NCI-H774 (cell line): ENCODE results near the gene RPL5.
"Not testable (repeated sequence)": the region's sequence is repeated elsewhere in the genome, so short reads cannot be mapped to it uniquely, and the experiment has no call there.

Source experiments
- DNase-seq: peaks from one replicate; lab custom pipeline; 2025; lab: John Stamatoyannopoulos, UW

The RPL5 gene

DNA sequence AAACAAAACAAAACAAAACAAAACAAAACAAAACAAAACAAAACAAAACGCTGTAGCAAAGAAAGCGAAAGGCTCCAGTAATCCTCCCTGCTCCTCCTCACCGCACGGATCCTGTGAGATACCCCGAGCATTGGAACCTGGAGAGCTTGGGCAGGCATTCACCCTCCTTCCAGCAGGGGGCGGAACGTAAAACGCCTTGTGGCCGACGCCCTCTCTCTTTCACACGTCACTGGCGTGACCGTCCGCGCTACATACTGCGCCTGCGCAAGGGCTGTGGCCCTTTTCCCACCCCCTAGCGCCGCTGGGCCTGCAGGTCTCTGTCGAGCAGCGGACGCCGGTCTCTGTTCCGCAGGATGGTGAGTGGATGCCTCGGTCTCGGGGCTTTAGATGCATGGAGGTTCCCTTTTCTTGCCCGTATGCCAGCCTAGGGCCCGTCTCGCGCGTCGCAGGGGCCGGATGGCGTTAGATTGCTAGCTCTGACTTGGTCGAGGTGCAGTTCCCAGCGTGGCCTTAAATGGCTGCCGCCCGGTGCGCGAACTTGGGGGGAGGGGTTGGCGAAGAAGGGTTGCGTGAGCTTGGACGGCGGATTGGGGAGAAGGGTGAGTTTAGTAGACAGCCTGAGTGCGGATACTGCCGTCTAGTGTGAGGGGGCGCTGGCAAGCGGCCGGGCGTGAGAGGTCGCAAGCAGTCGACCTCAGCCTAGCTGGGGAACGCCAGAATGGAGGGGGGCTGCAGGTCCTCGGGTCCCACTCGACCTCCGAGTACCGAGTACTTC, at the start of gene RPL5:
Gene RPL5 (plus strand): TSS at position 279 of the 775 bp plus-strand sequence. CDS start 75 bp downstream, at position 354.
- DNase-seq = peak; percentile 96

DNA sequence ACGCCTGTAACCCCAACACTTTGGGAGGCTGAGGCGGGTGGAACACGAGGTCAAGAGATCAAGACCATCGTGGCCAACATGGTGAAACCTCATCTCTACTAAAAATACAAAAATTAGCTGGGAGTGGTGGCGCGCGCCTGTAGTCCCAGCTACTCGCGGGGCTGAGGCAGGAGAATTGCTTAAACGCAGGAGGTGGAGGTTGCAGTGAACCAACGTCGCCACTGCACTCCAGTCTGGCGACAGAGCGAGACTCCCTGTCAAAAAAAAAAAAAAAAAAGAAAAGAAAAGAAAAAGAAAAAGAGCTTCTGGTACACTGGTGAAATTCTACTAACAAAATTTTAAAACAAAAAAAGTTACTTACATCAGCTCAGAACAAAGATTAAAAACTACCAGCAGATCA, 48.3 kb upstream of the RPL5 start:
- DNase-seq = not testable (repeated sequence)

DNA sequence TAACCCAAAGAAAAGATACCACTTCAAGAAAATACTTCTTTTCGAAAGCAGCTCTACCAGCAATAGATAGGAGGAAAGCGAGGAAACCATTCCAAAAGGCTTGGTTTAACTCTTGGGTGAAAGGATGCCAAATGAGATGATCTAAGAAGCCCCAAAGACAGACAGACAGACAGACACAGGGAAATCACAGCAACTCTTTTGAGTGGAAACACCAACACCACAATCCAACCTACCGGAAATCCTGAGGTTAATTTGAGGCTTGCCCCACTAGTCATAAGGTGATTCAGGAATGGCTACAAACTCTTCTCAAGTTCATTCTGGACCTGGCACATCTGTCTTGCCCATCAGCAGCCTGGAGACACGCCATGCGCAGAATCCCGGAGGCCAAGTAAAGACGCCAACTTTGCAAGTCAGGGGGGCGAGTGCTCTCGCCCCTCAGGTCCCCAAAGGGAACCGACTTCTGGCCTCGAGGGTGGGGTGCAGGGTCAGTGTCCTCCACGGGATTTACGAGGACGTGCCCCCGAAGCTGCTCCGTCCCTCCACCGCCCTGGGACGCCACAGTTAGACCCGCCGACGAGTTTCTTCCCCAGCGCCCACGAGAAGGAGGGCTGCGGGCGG, 47.7 kb upstream of the RPL5 start:
- DNase-seq = no peak

DNA sequence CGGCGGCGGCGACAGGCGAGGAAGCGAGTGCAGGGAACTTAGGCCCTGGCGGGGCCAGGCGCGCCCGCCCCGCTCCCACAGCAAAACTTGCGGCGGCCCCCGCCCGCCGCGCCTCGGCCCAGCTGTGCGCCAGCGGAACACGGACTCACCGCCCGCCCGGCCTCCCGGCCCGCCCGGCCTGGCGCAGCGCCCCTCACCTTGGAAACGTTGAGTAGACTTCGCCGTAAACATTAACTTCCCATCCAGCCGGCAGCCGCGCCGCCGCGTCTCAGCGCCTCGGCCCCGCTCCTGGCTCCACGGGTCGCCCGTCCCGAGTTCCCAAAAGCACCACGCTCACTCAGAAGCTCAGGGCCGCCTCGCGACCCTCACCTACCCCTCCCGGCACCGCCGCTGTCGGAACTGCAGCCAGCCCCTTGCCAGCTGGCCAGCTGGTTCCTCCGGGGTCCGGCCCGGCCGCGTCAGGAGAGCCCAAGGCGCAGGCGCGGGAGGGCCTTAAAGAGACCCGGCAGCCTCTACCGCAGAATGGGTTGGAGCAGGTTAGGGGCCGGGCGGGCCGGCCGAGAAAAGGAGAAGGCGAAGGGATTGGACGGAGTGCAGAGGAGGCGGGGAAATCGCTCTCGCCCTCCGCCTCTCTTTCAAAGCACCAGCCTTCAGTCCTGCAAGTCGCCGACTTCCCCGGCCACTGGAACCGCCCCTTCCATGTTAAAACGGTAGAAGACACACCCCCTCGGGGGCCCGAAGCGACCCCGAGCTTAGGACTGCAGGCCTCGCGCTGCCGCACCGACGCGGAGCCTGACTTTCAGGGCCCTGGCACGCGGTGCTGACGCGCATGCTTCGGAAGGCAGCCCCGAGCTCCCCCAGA, 47.0 kb upstream of the RPL5 start, which contains the start of gene EVI5:
Gene EVI5 (minus strand): TSS at position 470 of the 862 bp plus-strand sequence. CDS start 48,562 bp downstream, outside the sequence.
- DNase-seq = peak; percentile 94

DNA sequence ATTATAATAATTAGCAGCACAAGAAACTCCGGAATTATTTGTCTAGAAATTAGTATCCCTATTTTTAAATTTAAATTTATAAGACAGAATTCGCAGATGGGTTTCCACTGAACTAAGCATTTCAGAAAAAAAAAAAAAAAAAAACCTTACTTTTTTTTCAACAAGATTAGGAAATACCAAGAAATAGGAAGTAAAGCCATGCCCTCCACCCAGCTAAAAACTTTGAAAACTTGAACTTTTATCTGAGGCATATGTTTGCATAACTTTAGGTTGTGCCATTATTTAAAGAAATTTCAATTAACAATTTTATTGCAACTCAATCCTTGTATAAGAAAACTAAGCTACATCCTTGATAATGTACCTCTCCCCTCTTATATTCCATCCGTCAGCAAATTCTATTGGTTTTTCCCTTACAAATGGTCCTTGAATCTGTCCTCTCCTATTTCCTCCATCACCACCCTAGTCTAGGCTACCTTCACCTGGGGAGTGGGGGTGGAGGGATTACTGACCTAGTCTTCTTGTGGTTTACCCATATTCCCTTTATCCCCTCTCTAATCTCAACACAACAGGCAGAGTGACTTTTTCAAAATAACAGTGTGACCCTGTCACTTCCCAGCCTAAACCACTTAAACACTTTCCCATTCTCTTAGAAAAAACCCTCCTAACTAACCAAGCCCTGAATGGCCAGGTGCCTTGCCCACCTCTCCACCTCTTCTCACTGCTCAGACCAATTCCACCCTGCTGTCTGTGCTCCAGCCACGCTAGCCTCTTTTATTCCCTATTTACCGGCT, 45.5 kb upstream of the RPL5 start:
- DNase-seq = no peak

DNA sequence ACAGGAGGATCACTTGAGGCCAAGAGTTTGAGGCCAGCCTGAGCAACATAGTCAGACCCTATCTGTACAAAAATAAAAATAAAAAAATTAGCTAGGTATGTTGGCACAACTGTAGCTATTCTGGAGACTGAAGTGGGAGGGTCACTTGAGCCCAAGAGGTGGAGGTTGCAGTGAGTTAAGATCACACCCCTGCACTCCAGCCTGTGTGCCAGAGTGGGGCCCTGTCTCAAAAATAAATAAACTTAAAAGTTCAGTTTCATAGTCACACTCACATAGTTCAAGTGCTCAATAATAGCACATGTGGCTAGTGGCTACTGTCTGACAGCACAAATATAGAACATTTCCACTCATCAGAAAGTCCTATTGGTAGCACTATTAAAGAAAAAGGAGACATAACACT, 41.8 kb upstream of the RPL5 start:
- DNase-seq = no peak

DNA sequence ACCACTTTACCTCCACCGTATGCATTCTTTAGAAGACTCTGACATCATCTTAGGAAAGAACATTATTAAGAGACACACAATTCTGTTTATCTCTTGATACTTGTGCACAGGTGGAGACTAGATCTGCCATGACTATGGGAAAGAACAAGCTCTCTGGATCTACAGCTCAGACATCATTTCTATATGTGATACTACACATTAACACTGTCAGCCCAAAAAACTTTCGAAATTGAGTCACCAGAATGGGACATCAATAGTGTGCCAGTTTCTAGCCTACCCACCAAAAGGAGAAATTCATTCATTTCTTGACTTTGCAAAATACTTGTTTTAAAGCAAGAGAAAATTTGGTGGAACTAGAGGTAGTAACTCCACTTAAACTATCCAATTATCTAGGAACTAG, 41.0 kb upstream of the RPL5 start:
- no peak for DNase-seq

DNA sequence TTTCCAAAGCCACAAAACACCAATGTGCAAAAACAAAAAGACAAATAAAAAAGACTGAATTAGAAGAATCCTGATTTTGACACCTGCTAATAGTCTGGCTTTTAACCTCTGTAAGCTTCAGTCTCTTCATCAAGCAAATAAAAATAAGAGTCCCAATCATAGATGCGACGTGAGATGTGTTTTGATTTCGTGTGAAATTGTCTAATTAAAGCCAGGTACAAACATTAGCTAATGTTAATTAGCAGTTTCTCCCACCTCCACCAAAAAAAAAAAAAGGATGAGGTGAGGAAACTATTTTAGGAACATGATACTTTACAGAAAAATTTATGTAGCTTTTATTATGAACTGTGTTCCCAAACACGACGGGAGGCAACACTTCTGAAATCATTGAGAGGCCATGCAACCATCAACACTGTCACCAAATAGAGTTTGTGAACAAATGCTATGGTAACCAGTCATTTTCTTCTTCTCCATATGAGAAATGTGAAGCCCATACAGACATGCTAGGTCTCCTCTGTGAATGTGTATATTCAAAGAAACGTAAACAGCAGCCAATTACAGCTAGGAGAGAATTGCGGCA, 40.3 kb upstream of the RPL5 start:
- peak; percentile 24 for DNase-seq

DNA sequence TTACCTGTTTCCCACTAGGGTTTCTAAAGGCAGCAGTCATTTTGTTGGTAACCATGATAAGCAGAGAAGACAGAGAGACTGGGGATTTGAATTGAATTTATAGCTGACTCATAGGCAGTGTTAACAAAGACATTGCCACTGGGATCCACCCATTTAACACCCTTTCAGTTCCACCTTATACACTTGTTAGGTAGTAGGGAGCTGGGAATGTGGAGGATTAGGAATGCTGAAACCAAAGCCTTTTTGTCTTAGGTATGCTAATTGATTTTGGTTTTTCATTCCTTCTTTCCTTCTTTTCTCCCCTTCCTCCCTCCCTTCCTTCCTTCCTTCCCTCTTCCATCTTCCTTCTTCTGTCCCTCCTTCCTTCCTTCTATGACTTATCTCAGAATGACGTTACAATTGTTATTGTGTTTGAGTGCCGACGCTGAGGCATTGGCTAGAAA, 39.5 kb upstream of the RPL5 start:
- DNase-seq = peak; percentile 2

DNA sequence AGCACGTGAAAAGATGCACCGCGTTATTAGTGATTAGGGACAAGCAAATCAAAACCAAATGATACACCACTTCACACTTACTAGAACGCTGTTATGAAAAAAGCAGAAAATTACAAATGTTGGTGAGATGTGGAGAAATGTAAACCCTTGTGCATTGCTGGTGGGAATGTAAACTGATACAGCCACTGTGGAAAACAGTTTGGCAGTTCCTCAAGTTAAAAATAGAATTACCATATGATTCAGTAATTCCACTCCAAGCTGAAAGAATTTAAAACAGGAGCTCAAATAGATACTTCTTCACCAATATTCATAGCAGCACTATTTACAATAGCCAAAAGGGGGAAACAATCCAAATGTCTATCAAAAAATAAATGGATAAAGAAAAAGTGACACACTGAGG, 36.7 kb upstream of the RPL5 start:
- no peak for DNase-seq

DNA sequence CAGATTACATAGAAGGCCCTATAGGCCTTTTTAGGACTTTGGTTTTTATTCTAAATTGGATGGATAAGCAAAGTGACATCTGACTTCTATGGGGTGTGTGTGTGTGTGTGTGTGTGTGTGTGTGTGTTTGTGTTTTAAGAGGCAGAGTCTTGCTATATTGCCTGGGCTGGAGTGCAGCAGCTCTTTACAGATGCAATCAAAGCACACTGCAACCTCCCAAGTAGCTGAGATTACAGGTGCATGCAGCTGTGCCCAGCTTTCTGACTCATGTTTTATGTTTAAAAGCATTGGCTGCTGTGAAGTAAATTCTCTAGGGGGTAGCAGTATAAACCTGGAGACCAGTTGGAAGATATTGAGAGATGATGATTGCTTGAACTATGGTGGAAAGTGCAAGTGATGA, 34.5 kb upstream of the RPL5 start:
- DNase-seq = no peak

DNA sequence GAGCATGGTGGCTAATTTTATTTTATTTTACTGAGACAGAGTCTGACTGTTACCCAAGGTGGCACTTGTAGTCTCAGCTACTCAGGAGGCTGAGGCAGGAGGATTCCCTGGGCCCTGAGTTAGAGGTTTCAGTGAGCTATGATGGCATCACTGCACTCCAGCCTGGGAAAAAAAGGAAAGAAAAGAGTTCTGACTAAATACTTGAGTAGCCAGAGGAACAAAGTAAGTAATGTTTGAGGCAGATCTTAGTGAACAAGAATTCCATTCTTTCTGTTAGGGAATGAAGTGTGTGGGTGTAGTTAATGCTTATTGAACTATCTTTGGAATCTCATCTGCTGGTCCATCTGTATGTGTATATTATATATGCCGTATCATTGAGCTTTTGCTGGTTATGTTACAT, 33.9 kb upstream of the RPL5 start:
- DNase-seq = no peak

DNA sequence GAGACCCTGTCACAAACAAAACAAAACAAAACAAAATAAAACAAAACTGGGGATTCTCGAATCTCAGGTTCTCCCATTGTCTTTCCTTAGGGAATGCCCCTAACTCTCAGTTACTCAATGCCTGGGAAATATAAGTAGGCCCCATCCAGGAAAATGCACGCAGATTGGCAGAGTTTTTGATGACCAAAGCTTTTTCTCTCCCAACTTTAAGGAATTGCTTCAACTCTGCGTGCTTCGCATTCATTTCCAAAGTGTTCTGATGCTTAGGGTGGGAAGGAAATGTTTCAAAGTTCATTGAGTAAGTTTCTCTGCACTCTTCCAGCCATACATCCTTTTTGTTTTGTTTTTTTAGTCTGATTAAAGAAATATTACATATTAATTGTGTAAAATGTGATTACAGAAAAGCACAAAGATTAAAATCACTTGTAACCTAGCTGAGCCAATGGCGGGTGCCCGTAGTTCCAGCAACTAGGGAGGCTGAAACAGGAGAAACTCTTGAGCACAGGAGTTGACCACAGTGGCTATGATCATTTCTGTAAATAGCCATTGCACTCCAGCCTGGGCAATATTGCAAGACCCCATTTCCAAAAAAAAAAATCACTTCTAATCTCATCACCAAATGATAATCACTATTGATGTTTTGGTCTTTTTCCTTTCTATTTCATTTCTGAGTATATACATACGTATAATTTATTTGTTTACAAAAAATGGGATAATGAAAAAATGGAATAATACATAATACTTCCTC, 28.5 kb upstream of the RPL5 start:
- no peak for DNase-seq

DNA sequence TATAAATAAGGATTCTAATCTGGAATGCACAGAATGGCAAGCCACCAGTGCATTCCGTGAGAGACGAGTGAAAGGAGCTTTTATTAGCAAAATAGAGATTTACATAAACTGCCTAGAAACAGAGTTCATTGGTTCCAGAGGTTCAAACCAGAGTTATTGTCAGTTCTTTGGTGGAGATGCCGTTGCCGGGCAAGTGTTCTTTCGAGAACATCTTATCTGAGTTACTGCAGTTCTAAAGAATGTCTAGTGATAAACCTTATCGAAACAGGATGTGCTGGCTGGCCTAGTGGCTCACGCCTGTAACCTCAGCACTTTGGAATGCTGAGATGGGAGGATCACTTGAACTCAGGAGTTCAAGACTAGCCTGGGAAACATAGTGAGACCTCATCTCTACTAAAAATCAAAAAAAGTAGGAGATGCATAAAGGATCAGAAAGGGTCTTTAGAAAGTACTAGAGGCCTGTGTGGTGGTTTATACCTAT, 27.1 kb upstream of the RPL5 start:
- peak; percentile 12 for DNase-seq

DNA sequence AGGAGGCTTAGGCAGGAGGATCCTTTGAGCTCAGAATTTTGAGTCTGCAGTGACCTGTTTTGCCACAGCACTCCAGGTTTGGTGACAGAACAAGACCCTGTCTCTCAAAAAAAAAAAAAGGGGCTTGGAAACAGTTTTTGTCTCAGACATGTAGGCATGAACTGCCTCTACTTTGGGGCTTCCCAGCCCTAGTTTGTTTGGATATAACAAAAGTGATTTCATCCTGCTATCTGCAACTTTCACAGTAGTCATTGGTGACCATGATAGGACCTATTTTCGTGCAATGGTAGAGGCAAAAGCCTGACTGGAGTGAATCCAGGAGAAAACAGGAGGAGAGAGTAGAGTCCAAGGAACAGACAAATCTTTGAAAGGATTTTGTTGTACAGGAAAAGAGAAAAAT, 26.6 kb upstream of the RPL5 start:
- no peak for DNase-seq

DNA sequence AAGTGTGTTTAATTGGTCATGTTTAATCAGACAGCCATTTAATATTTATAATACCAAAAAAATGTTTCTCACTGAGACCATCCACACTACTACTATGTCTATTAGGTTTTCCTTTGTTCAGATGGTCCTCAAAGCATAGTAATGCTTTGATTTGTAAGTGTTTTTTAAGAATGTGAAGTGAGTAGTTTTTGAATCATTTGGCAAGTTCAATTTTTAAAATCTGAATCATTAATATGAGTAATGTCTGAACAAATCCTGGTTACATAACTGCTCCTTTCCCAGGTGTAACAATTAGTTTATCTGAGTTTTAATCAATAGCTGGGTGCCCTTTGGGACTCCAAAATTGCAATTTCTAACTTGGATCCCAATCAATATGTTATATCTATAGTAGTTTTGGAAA, 23.5 kb upstream of the RPL5 start:
- DNase-seq = no peak

DNA sequence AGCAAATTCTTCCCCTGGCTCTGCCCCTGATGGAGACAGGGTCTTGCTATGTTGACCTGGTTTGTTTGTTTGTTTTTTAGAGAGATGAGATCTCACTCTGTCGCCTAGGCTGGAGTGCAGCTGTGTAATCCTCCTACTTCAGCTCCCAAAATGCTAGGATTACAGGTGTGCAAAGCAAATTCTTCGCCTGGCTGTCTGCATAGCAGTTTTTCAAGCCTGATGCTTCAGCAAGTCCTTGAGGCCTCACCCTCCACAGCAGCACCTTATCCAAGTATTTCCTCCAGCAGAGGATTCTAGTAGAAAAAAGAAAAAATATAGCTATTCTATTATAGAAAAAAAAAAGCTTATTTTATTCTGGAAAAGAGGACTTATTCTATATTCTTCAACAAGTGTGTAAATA, 15.1 kb upstream of the RPL5 start:
- no peak for DNase-seq

DNA sequence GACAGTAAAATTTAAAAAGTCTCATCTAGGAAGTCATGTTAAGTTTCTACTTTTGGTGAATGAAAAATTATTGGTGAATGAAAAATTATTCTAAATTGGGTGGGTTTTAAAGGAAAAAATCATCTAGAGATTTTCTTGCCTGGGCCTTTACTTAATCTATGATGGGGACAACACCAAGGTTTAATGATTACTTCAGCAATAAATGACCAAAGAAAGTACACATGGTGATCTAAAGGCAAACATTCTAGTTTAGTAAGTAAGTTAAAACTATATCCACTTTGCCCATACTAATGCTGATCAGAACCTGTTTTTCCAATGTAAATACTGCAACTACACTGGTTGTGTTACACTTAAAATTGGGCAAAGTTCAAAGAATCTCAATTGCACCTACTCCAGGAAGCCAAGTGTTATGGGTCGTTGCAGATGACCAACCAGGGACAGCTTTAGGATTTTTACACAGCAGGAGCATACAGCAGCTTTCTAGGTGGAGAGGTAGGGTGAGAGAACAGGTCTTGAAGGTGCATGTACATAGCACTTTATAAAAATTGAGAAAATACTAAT, 14.6 kb upstream of the RPL5 start:
- no peak for DNase-seq

DNA sequence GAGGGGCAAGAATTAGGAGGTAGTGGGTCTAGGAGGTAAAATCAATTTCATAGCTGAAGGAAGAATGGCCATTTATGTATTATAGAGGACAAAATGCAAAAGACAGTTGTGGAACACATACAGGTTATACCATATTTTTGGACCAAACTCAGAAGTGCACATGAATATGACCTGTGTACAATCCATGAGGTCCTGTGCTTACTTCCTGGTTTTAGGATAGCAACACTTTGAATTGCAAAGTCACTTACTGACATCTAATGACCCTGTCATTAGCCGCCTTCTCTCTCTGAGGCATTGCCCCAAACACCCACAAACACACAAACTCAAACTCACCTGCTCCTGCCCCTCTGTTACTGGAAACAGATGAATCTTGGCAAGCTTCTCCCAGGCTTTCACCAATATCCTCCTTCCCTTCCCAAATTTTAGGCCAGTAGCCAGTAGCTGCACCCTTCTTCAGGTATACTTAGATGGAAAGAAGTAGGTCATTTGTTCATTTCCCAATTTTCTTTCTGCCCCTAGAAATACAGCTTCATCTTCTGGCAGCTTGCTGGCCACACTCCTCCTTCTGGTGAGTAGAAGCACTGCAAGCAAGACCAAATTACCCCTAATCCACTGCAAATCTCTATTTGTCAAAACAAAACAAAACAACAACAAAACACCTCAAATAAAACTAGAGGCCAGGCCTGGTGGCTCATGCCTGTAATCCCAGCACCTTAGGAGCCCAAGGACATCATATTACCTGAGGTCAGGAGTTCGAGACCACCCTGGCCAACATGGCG, 13.7 kb upstream of the RPL5 start:
- no peak for DNase-seq
